Gastrocnemius medialis (tissue), 4 donors: Measurements from ENCODE around the gene LBX1. TPM values are rescaled to one million over a fixed set of nuclear protein-coding genes. Genes with fewer than 3 reads are reported as not detected.
A peak's percentile ranks its signal among the peaks of the same experiment; 100 is the strongest.

ENCODE experiments used
- ATAC-seq, 2 donors: fragments of 150-250 bp; one replicate each; pipeline ENCODE4 v1.9.1; 2016
- DNase-seq, 2 donors: peaks; one replicate each; pipeline ENCODE4 v3.0.0-alpha.2; 2019
- H3K27ac ChIP-seq, 4 donors: fragments of 200-600 bp; sonication (generic); 1 replicate in 1 of 4; 2 replicates in 3 of 4; pipeline ENCODE4 v1.5.1; 2016 to 2018; ENCODE audit warnings: mild to moderate bottlenecking in 2 of 4, moderate library complexity in 1 of 4
- H3K27me3 ChIP-seq, 3 donors: fragments of 200-600 bp; sonication (generic) in 2 of 3; 1 replicate in 1 of 3; 2 replicates in 2 of 3; pipeline versions ENCODE4 v1.5.1 to v1.6.0; 2016 to 2019; ENCODE audit warnings: mild to moderate bottlenecking in 1 of 3, moderate library complexity in 1 of 3
- H3K36me3 ChIP-seq, 2 donors: fragments of 200-600 bp; sonication (generic) in 1 of 2; one replicate each; pipeline ENCODE4 v1.5.1; 2017 to 2018
- H3K4me1 ChIP-seq, 2 donors: fragments of 200-600 bp; sonication (generic) in 1 of 2; one replicate each; pipeline ENCODE4 v1.5.1; 2016 to 2017; ENCODE audit warnings: mild to moderate bottlenecking in 2 of 2
- H3K4me3 ChIP-seq, 4 donors: fragments of 200-600 bp; sonication (generic) in 3 of 4; 1 replicate in 1 of 4; 2 replicates in 3 of 4; pipeline ENCODE4 v1.5.1; 2016 to 2019; ENCODE audit warnings: mild to moderate bottlenecking in 2 of 4
- H3K9me3 ChIP-seq, 3 donors: fragments of 200-600 bp; sonication (generic) in 2 of 3; 1 replicate in 1 of 3; 2 replicates in 2 of 3; pipeline ENCODE4 v1.5.1; 2016 to 2019
- CTCF ChIP-seq, 5 experiments: fragments of 450-650 bp in 3 of 5; fragments of 200-600 bp in 2 of 5; sonication (generic) in 2 of 5; IDR thresholded peaks in 4 of 5; conservative IDR thresholded peaks in 1 of 5; 1 replicate in 4 of 5; 2 replicates in 1 of 5; pipeline ENCODE4 v1.5.1; 2016 to 2019; ENCODE audit warnings: antibody characterized with exemption in 5 of 5, mild to moderate bottlenecking in 3 of 5, moderate library complexity in 3 of 5
- POLR2A ChIP-seq, 2 donors: fragments of 450-650 bp; IDR thresholded peaks; one replicate each; pipeline ENCODE4 v1.6.1; 2017; ENCODE audit warnings: antibody characterized with exemption in 2 of 2, mild to moderate bottlenecking in 2 of 2, moderate library complexity in 2 of 2
- in situ Hi-C, 4 donors: fragments of 200-750 bp; cut with MboI; loops; one replicate each; pipeline versions ENCODE4 v1.15.0 to v1.8.0; 2017; ENCODE audit warnings: low sequenced_read_pairs in 4 of 4
- intact Hi-C: fragments of 100-400 bp; cut with DNase I; formaldehyde crosslinking; loops from one replicate; pipeline ENCODE4 v1.15.1; 2023; ENCODE audit warnings: low total_unique reads
- total RNA-seq, 4 donors: library from RNA; depleted of rRNA; stranded (reverse); fragments of >200 nt; gene quantifications; one replicate each; pipeline versions ENCODE4 v1.1.0 to v1.2.3, GENCODE V29; 2016

Gene LBX1
- total RNA-seq, 4 donors from 2014 or later: 10.7 to 25.9 (median 13.0) TPM

- peak; percentile 40 to 41 for ATAC-seq
- peaks cover 24 to 57% of the 10 kb centered on the region in 2 donors for H3K4me1 ChIP-seq
- H3K27ac ChIP-seq: peak overlapping the region; percentile 92 to 96 (median 96)
- H3K36me3 ChIP-seq: no peaks in the 10 kb centered on the region
- in situ Hi-C loops (no loop called here), intact Hi-C loops (loop anchor here (5.0 kb wide), 2 partner anchors 64 to 124 kb away; partner anchors contain the start of gene BTRC)
- peak; percentile 18 to 48 for TF ChIP-seq POLR2A (IDR thresholded peaks at IDR 0.05)
- TF ChIP-seq CTCF (IDR thresholded peaks at IDR 0.05 in 4 of 5, conservative IDR thresholded peaks at IDR 0.05 in 1 of 5): peak in 4 of 5 experiments; percentile 21 to 50 (median 46)
- peak overlapping the region; percentile 54 to 87 (median 68) for H3K4me3 ChIP-seq
- DNase-seq: peak in 1 of 2 donors; percentile 73
- no peaks in the 10 kb centered on the region for H3K9me3 ChIP-seq
- peaks cover 20 to 27% (median 23%) of the 10 kb centered on the region in 3 donors for H3K27me3 ChIP-seq
Measured at GRCh38 chr10:101228153-101228965, 904 bp downstream of the LBX1 start.

GRCh38 chr10:101227429-101228152 lies 1.7 kb downstream of the LBX1 start:
- in situ Hi-C loops (no loop called here), intact Hi-C loops (loop anchor here (5.0 kb wide), 2 partner anchors 65 to 125 kb away; partner anchors contain the start of gene BTRC)
- H3K27ac ChIP-seq: peak overlapping the region; percentile 92 to 96 (median 96)
- ATAC-seq (peak in 1 of 2 donors; percentile 2), DNase-seq (no peak)
- H3K4me1 ChIP-seq: peaks cover 17 to 63% of the 10 kb centered on the region in 2 donors
- no peaks in the 10 kb centered on the region for H3K9me3 ChIP-seq
- H3K36me3 ChIP-seq: no peaks in the 10 kb centered on the region
- peak overlapping the region; percentile 54 to 87 (median 68) for H3K4me3 ChIP-seq
- TF ChIP-seq CTCF (IDR thresholded peaks at IDR 0.05 in 4 of 5, conservative IDR thresholded peaks at IDR 0.05 in 1 of 5): no peak
- TF ChIP-seq POLR2A (IDR thresholded peaks at IDR 0.05): no peak
- peaks cover 22 to 29% (median 26%) of the 10 kb centered on the region in 3 donors for H3K27me3 ChIP-seq

GRCh38 chr10:101226491-101227428 lies 2.5 kb downstream of the LBX1 start:
- peaks cover 17 to 55% of the 10 kb centered on the region in 2 donors for H3K4me1 ChIP-seq
- in situ Hi-C loops: no loop called here
- peak in 1 of 2 donors; percentile 3 for ATAC-seq

More at GRCh38 chr10:101226491-101227428, 2.5 kb downstream of the LBX1 start:
- peak overlapping the region; percentile 54 to 87 (median 68) for H3K4me3 ChIP-seq
- no peaks in the 10 kb centered on the region for H3K9me3 ChIP-seq
- H3K36me3 ChIP-seq: no peaks in the 10 kb centered on the region
- no peak for TF ChIP-seq POLR2A (IDR thresholded peaks at IDR 0.05)
- TF ChIP-seq CTCF (IDR thresholded peaks at IDR 0.05 in 4 of 5, conservative IDR thresholded peaks at IDR 0.05 in 1 of 5): no peak
- H3K27me3 ChIP-seq: peaks cover 22 to 34% (median 34%) of the 10 kb centered on the region in 3 donors
- H3K27ac ChIP-seq: peak overlapping the region; percentile 92 to 96 (median 96)
- intact Hi-C loops: loop anchor here (5.0 kb wide), 2 partner anchors 66 to 126 kb away; partner anchors contain the start of gene BTRC
- DNase-seq: peak in 1 of 2 donors; percentile 47
